Vagina (tissue), 2 donors: ENCODE measurements around the gene C1orf105.

ENCODE experiments used
- POLR2A ChIP-seq, 2 donors: fragments of 450-650 bp; IDR thresholded peaks; one replicate each; pipeline ENCODE4 v1.6.1; 2017; ENCODE audit warnings: antibody characterized with exemption in 2 of 2, mild to moderate bottlenecking in 2 of 2, moderate library complexity in 2 of 2
- POLR2AphosphoS5 ChIP-seq, 2 donors: sonication (generic); formaldehyde crosslinking; IDR thresholded peaks; one replicate each; pipeline ENCODE4 v1.9.0; 2017; ENCODE audit warnings: antibody characterized with exemption in 2 of 2, mild to moderate bottlenecking in 2 of 2, low read depth in 1 of 2; ENCODE audit not compliant: insufficient read depth in 1 of 2
- TF ChIP-seq, protein P1 (sequence below), 3 experiments: fragments of 450-650 bp in 2 of 3; fragments of 200-600 bp in 1 of 3; sonication (generic) in 1 of 3; IDR thresholded peaks; one replicate each; pipeline ENCODE4 v1.5.1; 2017 to 2019; ENCODE audit warnings: antibody characterized with exemption in 3 of 3, mild to moderate bottlenecking in 2 of 3, moderate library complexity in 2 of 3

DNA sequence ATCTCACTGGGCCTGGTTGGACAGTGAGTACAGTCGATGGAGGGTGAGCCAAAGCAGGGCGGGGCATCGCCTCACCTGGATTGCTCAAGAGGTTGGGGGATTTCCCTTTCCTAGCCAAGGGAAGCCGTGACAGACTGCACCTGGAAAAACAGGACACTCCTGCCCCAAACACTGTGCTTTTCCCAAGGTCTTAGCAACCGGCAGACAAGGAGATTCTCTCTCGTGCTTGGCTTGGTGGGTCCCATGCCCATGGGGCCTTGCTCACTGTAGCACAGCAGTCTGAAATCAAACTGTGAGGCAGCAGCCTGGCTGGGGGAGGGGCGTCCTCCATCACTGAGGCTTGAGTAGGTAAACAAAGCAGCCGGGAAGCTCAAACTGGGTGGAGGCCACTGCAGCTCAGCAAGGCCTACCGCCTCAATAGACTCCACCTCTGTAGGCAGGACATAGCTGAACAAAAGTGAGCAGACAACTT is 11.3 kb downstream of the C1orf105 start:
- TF ChIP-seq POLR2A (IDR thresholded peaks at IDR 0.05) (no peak), POLR2AphosphoS5 (IDR thresholded peaks at IDR 0.05; ENCODE audit: insufficient read depth in 1 of 2, low read depth in 1 of 2) (peak; percentile 45 to 48)
- TF ChIP-seq, protein P1, sequence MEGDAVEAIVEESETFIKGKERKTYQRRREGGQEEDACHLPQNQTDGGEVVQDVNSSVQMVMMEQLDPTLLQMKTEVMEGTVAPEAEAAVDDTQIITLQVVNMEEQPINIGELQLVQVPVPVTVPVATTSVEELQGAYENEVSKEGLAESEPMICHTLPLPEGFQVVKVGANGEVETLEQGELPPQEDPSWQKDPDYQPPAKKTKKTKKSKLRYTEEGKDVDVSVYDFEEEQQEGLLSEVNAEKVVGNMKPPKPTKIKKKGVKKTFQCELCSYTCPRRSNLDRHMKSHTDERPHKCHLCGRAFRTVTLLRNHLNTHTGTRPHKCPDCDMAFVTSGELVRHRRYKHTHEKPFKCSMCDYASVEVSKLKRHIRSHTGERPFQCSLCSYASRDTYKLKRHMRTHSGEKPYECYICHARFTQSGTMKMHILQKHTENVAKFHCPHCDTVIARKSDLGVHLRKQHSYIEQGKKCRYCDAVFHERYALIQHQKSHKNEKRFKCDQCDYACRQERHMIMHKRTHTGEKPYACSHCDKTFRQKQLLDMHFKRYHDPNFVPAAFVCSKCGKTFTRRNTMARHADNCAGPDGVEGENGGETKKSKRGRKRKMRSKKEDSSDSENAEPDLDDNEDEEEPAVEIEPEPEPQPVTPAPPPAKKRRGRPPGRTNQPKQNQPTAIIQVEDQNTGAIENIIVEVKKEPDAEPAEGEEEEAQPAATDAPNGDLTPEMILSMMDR (IDR thresholded peaks at IDR 0.05), result no peak
